SH-SY5Y (cell line): ENCODE data around the gene PDZD2.

Experiments used
- GATA2 ChIP-seq: IDR thresholded peaks from 2 replicates; pipeline ENCODE4 v1.6.1; 2011; ENCODE audit warnings: mild to moderate bottlenecking, low read depth, low read length
- GATA3 ChIP-seq: IDR thresholded peaks from 2 replicates; pipeline ENCODE4 v1.6.1; 2011; ENCODE audit warnings: low read depth, mild to moderate bottlenecking, low read length, moderate library complexity

- no peak for TF ChIP-seq GATA3
- no peak for TF ChIP-seq GATA2
These were observed 167.6 kb downstream of the PDZD2 start for GRCh38 chr5:31806561-31806960.
